ENCODE measurements around the gene ADAM15. TPM values are rescaled to one million over a fixed set of nuclear protein-coding genes. Genes with fewer than 3 reads are reported as not detected.

Gene ADAM15
- total and polyA plus RNA-seq, 2 donors (not counting 3 experiments of a cell fraction or from before 2014, with no cell fraction given), result 295 to 299 TPM

- H2AFZ ChIP-seq (ENCODE audit: low read depth, low read length), result no peak overlapping the region
- H3K9ac ChIP-seq (replicated peaks; ENCODE audit: extremely low read depth, insufficient read depth, low read length), result no peak overlapping the region
- intact Hi-C loops (cut with micrococcal nuclease) (loop anchor here (5.0 kb wide), 1 partner anchor 461 kb away; the partner anchor contains the start of gene UBE2Q1), dilution Hi-C loops (cut with MboI; ENCODE audit: extremely low pct_ligation_motif_present, low sequenced_read_pairs) (no loop called here)
- FAIRE-seq, result no peak
- H3K27ac ChIP-seq (ENCODE audit: insufficient read depth, low read depth, low read length), result no peak overlapping the region
- H3K36me3 ChIP-seq (ENCODE audit: control insufficient read depth in 2 of 2, extremely low read depth in 1 of 2, insufficient read depth in 2 of 2, low read length in 2 of 2), result peaks cover 0 to 19% of the 10 kb centered on the region in 2 experiments
- no peak overlapping the region for H3K4me3 ChIP-seq (replicated peaks in 1 of 3; ENCODE audit: insufficient read depth in 1 of 3, low read depth in 1 of 3, low read length in 3 of 3)
- BruUV-seq (replicated peaks), result no TSS peak
- no peak overlapping the region for H3K4me2 ChIP-seq (ENCODE audit: insufficient read depth, low read length)
- ChIA-PET CTCF (interaction anchor here (0.6 to 2.4 kb wide), 7 partner anchors 19 to 82 kb away, joined by 3 to 16 read pairs (median 4); partner anchors contain the start of genes LENEP and PMVK), POLR2A (interaction anchor here (0.6 kb wide), 1 partner anchor 8 kb away, joined by 6 read pairs; no protein-coding TSS in a partner anchor)
- H3K9me1 ChIP-seq (replicated peaks; ENCODE audit: control insufficient read depth, extremely low read depth, insufficient read depth, low read length), result no peaks in the 10 kb centered on the region
- H3K9me3 ChIP-seq (replicated peaks; ENCODE audit: control insufficient read depth, insufficient read depth, low read length), result no peaks in the 10 kb centered on the region
- H4K20me1 ChIP-seq (replicated peaks; ENCODE audit: control insufficient read depth, extremely low read depth, insufficient read depth, low read length), result no peaks in the 10 kb centered on the region
- no peak for DNase-seq (ENCODE audit: low read depth, low spot score)
- peaks cover 9% of the 10 kb centered on the region for H3K4me1 ChIP-seq (ENCODE audit: control insufficient read depth, extremely low read depth, insufficient read depth, low read length)
- no peaks in the 10 kb centered on the region for H3K27me3 ChIP-seq (ENCODE audit: control insufficient read depth in 2 of 2, insufficient read depth in 2 of 2, low read length in 2 of 2)
- H3K79me2 ChIP-seq (ENCODE audit: control insufficient read depth, insufficient read depth, low read length), result no peaks in the 10 kb centered on the region
- no peak for TF ChIP-seq CTCF (IDR thresholded peaks at IDR 0.05; ENCODE audit: extremely low read depth in 1 of 2, insufficient read depth in 1 of 2, low read depth in 1 of 2, low read length in 2 of 2)
- TF ChIP-seq POLR2A (IDR thresholded peaks at IDR 0.05; ENCODE audit: low read depth, low read length), result no peak
- TF ChIP-seq GATA2 (IDR thresholded peaks at IDR 0.05; ENCODE audit: insufficient read depth, insufficient read length, low read depth, low read length), result no peak
- no peak for TF ChIP-seq FOS (IDR thresholded peaks at IDR 0.05; ENCODE audit: borderline replicate concordance, insufficient read depth, low read length)
- no peak for TF ChIP-seq EZH2 (IDR thresholded peaks at IDR 0.05; ENCODE audit: borderline replicate concordance, low read depth, low read length, severe bottlenecking)
- TF ChIP-seq MYC (IDR thresholded peaks at IDR 0.05; ENCODE audit: low read depth, low read length), result no peak
- no peak for TF ChIP-seq POLR2AphosphoS5 (IDR thresholded peaks at IDR 0.05; ENCODE audit: insufficient read depth, low read depth, low read length)
- TF ChIP-seq MAX (IDR thresholded peaks at IDR 0.05; ENCODE audit: insufficient read depth, insufficient read length), result no peak
- TF ChIP-seq JUN (IDR thresholded peaks at IDR 0.05; ENCODE audit: borderline replicate concordance, insufficient read depth, insufficient read length, low read depth), result no peak
Observed at GRCh38 chr1:155018617-155019348, 32.3 kb upstream of the ADAM15 start.

All from endothelial cell of umbilical vein (primary cell).